DMS 273 (cell line): ENCODE data around the gene RNASE1.
"Not testable (repeated sequence)": the region's sequence is repeated elsewhere in the genome, so short reads cannot be mapped to it uniquely, and the experiment has no call there.

Source experiments
- DNase-seq: peaks from one replicate; lab custom pipeline; 2025; ENCODE audit not compliant: unreplicated experiment; lab: John Stamatoyannopoulos, UW

Gene RNASE1

GRCh38 chr14:20802341-20803084, at the start of gene RNASE1:
RNASE1 (minus strand) TSS chr14:20802844; CDS start chr14:20802068, 776 bp downstream.
- no peak for DNase-seq

GRCh38 chr14:20848955-20849570, 46.4 kb upstream of the RNASE1 start:
- DNase-seq = no peak

- no peak for DNase-seq
These were observed 45.8 kb upstream of the RNASE1 start for GRCh38 chr14:20848316-20848954.

DNA sequence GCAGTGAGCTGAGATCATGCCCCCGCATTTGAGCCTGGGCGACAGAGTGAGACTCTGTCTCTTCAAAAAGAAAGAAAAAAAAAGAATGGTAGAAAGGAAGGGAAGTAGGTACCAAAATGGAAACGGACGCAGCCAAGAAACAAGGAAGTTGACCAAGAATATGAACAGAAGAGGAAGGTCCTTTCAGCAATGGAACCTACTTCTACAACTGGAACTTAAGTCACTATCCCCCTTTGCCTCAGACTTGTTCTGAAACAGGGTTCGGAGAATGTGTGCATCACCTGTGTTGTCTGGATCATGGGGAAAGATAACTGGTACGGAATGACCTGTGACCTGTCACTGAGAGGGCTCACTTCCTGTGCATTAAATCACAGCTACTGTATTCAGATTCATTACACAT, 43.9 kb upstream of the RNASE1 start:
- DNase-seq = no peak

DNA sequence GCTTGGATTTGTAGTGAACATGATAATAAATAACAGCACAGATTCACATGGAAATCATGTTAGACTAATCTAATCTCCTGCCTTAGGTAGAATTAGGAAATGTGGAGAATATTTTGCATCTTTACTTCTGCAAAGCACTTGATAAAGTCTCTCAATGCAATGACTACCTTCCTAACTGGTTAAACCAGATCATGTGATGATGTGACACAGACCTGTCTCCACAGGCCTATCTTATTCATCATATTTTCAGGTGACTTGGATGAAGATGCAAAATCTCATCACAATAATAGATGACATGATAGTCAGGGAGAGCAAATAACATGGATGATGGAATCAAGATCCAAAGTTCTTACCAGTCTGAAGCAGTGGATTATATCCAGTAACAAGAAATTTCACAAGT, 38.5 kb upstream of the RNASE1 start:
- no peak for DNase-seq

DNA sequence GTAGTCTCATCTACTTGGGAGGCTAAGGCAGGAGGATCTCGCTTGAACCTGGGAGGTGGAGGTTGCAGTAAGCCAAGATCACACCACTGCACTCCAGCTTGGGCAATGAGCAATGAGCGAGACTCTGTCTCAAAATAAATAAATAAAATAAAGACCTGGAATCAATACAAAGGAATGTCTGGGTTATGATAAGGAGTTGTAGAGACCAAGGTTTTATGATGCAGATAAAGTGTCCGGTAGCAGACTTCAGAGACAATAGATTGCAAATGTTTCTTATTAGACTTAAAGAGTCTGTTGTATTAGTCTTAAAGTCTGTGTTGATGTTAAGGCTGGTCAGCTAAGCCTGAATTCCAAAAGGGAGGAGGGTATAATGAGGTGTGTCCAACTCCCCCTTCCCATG, 35.2 kb upstream of the RNASE1 start:
- no peak for DNase-seq

DNA sequence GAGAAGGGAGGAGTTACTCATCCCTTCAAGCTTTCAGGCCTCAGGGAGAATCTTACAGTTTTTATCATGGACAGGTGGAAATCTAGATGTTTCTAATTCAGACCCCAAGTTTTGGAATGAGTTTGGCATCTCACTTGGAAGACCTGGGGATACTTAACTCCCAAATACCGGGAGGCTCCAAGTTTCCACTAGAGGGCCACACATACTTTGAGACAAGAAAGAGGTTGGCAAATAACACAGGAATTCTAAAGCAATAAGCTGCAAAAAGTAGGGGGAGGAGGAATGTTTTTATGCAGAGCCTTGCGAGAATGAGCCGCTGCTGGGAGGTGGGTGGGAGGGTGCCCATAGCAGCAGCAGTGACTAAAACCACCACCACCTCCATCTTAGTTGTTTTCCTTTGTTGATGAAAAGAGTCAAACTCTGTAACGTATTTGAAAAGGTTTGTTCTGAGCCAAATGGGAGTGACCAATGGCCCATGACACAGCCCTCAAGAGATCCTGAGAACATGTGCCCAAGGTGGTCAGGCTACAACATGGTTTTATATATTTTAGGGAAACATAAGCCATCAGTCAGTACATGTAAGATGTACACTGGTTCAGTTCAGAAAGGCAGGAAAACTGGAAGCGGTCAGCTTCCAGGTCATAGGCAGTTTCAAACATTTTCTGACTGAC, 34.2 kb upstream of the RNASE1 start:
- DNase-seq = peak; percentile 37

- DNase-seq = no peak
These were observed 32.3 kb upstream of the RNASE1 start for GRCh38 chr14:20834899-20835298.

DNA sequence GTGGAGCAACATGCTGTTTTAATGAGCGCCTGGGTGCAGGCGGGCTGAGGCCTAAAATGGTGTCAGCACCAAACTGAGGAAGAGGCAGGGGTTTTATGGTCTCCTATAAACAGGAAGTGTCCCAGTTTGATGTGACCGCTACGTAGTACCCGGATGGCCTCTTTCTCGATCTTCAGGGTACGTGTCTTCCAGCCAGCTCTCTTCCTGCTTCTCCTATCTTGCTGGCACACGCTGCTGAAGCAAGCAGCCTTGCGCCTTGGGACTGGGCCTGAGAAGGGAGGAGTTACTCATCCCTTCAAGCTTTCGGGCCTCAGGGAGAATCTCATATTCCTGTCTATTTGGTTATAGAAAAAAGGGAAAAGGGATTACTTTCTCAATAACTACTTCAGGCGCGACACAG, 28.2 kb upstream of the RNASE1 start:
- DNase-seq = no peak

DNA sequence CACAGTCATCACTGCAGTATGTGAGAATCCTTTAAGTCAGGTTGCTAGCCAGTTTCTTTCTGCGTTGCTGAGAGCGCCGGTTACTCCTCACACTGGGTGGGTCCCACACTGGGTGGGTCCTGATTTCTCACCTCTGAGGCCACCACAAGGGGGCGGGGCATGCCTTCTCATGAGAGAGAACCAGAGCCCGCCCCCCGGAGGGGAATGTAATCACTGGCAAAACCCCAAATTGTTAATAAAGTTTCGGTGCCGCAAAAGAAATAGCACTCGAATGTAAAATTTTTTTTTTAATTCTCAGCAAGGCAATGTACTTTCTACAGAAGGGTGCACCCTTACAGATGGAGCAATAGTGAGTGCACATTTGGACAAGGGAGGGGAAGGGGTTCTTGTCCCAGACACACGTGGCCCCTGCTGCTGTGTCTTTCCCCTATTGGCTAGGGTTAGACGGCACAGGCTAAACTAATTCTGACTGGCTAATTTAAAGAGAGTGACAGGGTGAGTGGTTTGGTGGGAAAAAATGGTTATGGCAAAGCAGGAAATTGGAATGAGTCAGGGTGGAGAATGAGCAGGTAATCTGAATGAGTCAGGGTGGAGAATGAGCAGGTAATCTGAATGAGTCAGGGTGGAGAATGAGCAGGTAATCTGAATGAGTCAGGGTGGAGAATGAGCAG, 25.5 kb upstream of the RNASE1 start:
- DNase-seq = peak; percentile 14

DNA sequence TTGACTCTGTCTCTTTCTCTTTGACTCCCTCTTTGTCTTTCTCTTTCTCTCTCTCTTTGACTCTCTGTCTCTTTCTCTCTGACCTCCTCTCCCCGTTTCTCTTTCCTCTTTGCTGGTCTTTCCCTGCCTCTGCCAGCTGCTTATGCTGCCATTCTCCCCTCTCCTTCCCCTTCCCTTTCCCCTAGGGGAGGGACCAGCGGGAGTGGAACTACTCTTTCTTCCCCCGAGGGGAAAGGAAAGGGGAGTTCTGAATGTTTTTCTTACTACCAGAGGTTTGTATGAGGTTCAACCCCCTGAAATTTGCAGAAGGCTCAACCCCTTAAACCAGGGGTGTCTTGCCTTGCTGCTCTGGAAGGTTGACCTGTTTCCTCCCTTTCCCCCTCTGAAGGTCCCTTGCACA, 24.7 kb upstream of the RNASE1 start:
- DNase-seq = no peak

DNA sequence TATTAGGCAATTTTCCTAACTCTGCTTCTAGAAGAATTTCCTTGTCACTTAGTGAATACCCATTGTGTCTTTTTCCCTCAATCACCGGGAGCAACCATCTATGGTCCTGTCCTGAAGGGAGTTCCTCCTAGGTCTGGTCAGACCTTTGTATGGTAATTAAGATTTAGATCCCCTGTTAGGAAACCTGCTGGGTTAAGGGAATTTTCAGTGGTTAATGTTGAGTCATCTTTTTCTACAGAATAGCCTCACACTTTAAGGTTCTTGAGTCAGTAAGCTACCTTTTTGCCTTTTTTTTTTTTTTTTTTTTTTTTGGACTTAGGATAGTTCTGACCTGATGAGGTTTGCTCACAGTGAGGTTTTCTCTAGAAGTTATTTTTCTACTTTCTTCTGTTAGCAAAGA, 24.0 kb upstream of the RNASE1 start:
- DNase-seq = not testable (repeated sequence)

DNA sequence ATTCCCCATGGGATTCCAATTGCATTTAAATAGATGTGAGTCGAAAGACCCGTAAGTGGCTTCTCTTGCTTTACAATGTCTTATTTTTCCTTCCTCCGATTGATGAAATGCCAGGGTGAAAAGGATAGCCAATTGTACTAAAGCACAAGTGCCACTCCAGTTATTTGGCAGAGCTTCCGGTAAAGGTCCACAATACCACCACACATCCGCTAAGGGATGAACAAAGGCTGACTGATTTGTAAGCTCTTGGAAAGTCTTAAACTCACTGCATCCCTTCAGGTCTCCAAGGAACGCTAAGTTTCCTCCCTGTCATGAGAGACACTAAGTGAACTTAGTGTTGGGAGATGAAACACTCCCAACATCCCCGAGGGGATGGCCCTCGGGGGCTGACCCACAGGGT, 21.2 kb upstream of the RNASE1 start:
- DNase-seq = no peak

GRCh38 chr14:20821521-20822108, 19.0 kb upstream of the RNASE1 start:
- DNase-seq = not testable (repeated sequence)

GRCh38 chr14:20820063-20820904, 17.6 kb upstream of the RNASE1 start:
- no peak for DNase-seq

- peak; percentile 13 for DNase-seq
These were observed 16.2 kb upstream of the RNASE1 start for GRCh38 chr14:20818861-20819260.

DNA sequence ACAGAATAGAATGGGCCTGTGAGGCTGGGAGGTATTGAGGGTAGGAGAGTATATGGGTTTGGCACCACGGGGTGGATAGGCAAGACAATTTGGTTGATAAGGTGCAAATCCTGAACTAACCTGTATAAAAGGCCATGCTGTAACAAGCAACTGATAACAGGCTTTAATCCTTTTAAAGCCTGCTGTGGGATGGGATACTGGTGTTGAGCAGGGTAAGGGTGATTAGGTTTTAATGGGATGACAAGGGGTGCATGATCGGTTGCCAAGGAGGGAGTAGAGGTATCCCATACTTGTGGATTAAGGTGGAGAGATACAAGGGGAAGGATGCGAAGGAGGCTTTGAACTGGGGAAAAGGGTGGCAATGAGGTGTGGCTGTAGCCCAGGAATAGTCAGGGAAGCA, 13.3 kb upstream of the RNASE1 start:
- DNase-seq = not testable (repeated sequence)

- no peak for DNase-seq
These were observed 9.6 kb upstream of the RNASE1 start for GRCh38 chr14:20811986-20812975.

- no peak for DNase-seq
These were observed 7.3 kb upstream of the RNASE1 start for GRCh38 chr14:20809917-20810316.
